ENCODE data around the gene RIPOR3.
"Not testable (repeated sequence)": the region's sequence is repeated elsewhere in the genome, so short reads cannot be mapped to it uniquely, and the experiment has no call there.

The RIPOR3 gene

GRCh38 chr20:50648651-50649050 lies 42.7 kb downstream of the RIPOR3 start:
- Histone ChIP-seq H3K36me3 (ENCODE audit: control insufficient read depth, insufficient read depth, low read length) (no peaks in the 10 kb centered on the region), H3K4me3 (ENCODE audit: extremely low read depth, insufficient read depth, low read length, poor library complexity, severe bottlenecking) (no peak overlapping the region), H3K27ac (ENCODE audit: low read depth, low read length, severe bottlenecking) (no peak overlapping the region), H3K4me1 (ENCODE audit: control insufficient read depth, insufficient read depth, low read length, poor library complexity, severe bottlenecking) (peaks cover 25% of the 10 kb centered on the region), H3K9me3 (ENCODE audit: control insufficient read depth, low read length) (peaks cover 7% of the 10 kb centered on the region)
- 97 to 98% methylated on average over 6 of the region's 6 CpGs for WGBS, 2 experiments (ENCODE audit: insufficient coverage in 2 of 2)

- no peak overlapping the region for H3K4me3 ChIP-seq (ENCODE audit: extremely low read depth, insufficient read depth, low read length, poor library complexity, severe bottlenecking)
- peak overlapping the region; percentile 89 for H3K27ac ChIP-seq (ENCODE audit: low read depth, low read length, severe bottlenecking)
- H3K9me3 ChIP-seq (ENCODE audit: control insufficient read depth, low read length) = peaks cover 7% of the 10 kb centered on the region
- no peaks in the 10 kb centered on the region for H3K36me3 ChIP-seq (ENCODE audit: control insufficient read depth, insufficient read depth, low read length)
- H3K4me1 ChIP-seq (ENCODE audit: control insufficient read depth, insufficient read depth, low read length, poor library complexity, severe bottlenecking) = peaks cover 24% of the 10 kb centered on the region
- 88% methylated on average over 1 of the region's 1 CpG; no CpG with 5 or more reads in 1 of the 2 experiments for WGBS, 2 experiments (ENCODE audit: insufficient coverage in 2 of 2)
Measured at GRCh38 chr20:50646483-50646996, 44.8 kb downstream of the RIPOR3 start.

GRCh38 chr20:50645253-50646068 lies 45.9 kb downstream of the RIPOR3 start:
- no peaks in the 10 kb centered on the region for H3K36me3 ChIP-seq (ENCODE audit: control insufficient read depth, insufficient read depth, low read length)
- no peak overlapping the region for H3K4me3 ChIP-seq (ENCODE audit: extremely low read depth, insufficient read depth, low read length, poor library complexity, severe bottlenecking)
- peaks cover 7% of the 10 kb centered on the region for H3K9me3 ChIP-seq (ENCODE audit: control insufficient read depth, low read length)
- H3K4me1 ChIP-seq (ENCODE audit: control insufficient read depth, insufficient read depth, low read length, poor library complexity, severe bottlenecking) = peaks cover 27% of the 10 kb centered on the region
- H3K27ac ChIP-seq (ENCODE audit: low read depth, low read length, severe bottlenecking) = peak overlapping the region; percentile 89
- 28 to 37% methylated on average over 16 to 18 of the region's 23 CpGs for WGBS, 2 experiments (ENCODE audit: insufficient coverage in 2 of 2)

- Histone ChIP-seq H3K9me3 (ENCODE audit: control insufficient read depth, low read length) (peaks cover 7% of the 10 kb centered on the region), H3K27ac (ENCODE audit: low read depth, low read length, severe bottlenecking) (peak overlapping the region; percentile 64), H3K4me1 (ENCODE audit: control insufficient read depth, insufficient read depth, low read length, poor library complexity, severe bottlenecking) (peaks cover 25% of the 10 kb centered on the region), H3K4me3 (ENCODE audit: extremely low read depth, insufficient read depth, low read length, poor library complexity, severe bottlenecking) (no peak overlapping the region), H3K36me3 (ENCODE audit: control insufficient read depth, insufficient read depth, low read length) (no peaks in the 10 kb centered on the region)
- 21 to 28% methylated on average over 2 to 3 of the region's 4 CpGs for WGBS, 2 experiments (ENCODE audit: insufficient coverage in 2 of 2)
Measured at GRCh38 chr20:50642288-50642803, 49.0 kb downstream of the RIPOR3 start.

- not testable (repeated sequence) for H3K4me3 ChIP-seq (ENCODE audit: extremely low read depth, insufficient read depth, low read length, poor library complexity, severe bottlenecking); H3K9me3 ChIP-seq (ENCODE audit: control insufficient read depth, low read length); H3K36me3 ChIP-seq (ENCODE audit: control insufficient read depth, insufficient read depth, low read length)
- WGBS, 2 experiments (ENCODE audit: insufficient coverage in 2 of 2) = 11 to 34% methylated on average over 3 to 6 of the region's 11 CpGs
- H3K4me1 ChIP-seq (ENCODE audit: control insufficient read depth, insufficient read depth, low read length, poor library complexity, severe bottlenecking) = peaks cover 31% of the 10 kb centered on the region
- peak overlapping the region; percentile 64 for H3K27ac ChIP-seq (ENCODE audit: low read depth, low read length, severe bottlenecking)
Measured at GRCh38 chr20:50641625-50642287, 49.6 kb downstream of the RIPOR3 start.

- 56 to 70% methylated on average over 7 to 8 of the region's 20 CpGs for WGBS, 2 experiments (ENCODE audit: insufficient coverage in 2 of 2)
- not testable (repeated sequence) for H3K4me3 ChIP-seq (ENCODE audit: extremely low read depth, insufficient read depth, low read length, poor library complexity, severe bottlenecking); H3K27ac ChIP-seq (ENCODE audit: low read depth, low read length, severe bottlenecking); H3K36me3 ChIP-seq (ENCODE audit: control insufficient read depth, insufficient read depth, low read length); H3K9me3 ChIP-seq (ENCODE audit: control insufficient read depth, low read length)
- H3K4me1 ChIP-seq (ENCODE audit: control insufficient read depth, insufficient read depth, low read length, poor library complexity, severe bottlenecking) = peaks cover 36% of the 10 kb centered on the region
Measured at GRCh38 chr20:50639971-50640711, 51.2 kb downstream of the RIPOR3 start.

GRCh38 chr20:50638015-50638847 lies 53.1 kb downstream of the RIPOR3 start:
- H3K9me3 ChIP-seq (ENCODE audit: control insufficient read depth, low read length); H3K27ac ChIP-seq (ENCODE audit: low read depth, low read length, severe bottlenecking); H3K36me3 ChIP-seq (ENCODE audit: control insufficient read depth, insufficient read depth, low read length); H3K4me3 ChIP-seq (ENCODE audit: extremely low read depth, insufficient read depth, low read length, poor library complexity, severe bottlenecking): not testable (repeated sequence)
- H3K4me1 ChIP-seq (ENCODE audit: control insufficient read depth, insufficient read depth, low read length, poor library complexity, severe bottlenecking) = peaks cover 31% of the 10 kb centered on the region
- 72 to 75% methylated on average over 5 to 7 of the region's 15 CpGs for WGBS, 2 experiments (ENCODE audit: insufficient coverage in 2 of 2)

- Histone ChIP-seq H3K9me3 (ENCODE audit: control insufficient read depth, low read length) (no peaks in the 10 kb centered on the region), H3K4me3 (ENCODE audit: extremely low read depth, insufficient read depth, low read length, poor library complexity, severe bottlenecking) (no peak overlapping the region), H3K36me3 (ENCODE audit: control insufficient read depth, insufficient read depth, low read length) (no peaks in the 10 kb centered on the region), H3K4me1 (ENCODE audit: control insufficient read depth, insufficient read depth, low read length, poor library complexity, severe bottlenecking) (peaks cover 25% of the 10 kb centered on the region), H3K27ac (ENCODE audit: low read depth, low read length, severe bottlenecking) (peak overlapping the region; percentile 54)
- WGBS, 2 experiments (ENCODE audit: insufficient coverage in 2 of 2) = 79 to 84% methylated on average over 17 to 19 of the region's 22 CpGs
Measured at GRCh38 chr20:50636601-50637540, 54.5 kb downstream of the RIPOR3 start.

Measured in mesodermal cell (in vitro differentiated cells).